AG09319 (cell line): ENCODE measurements around the gene RABEP2.
A peak's percentile ranks its signal among the peaks of the same experiment; 100 is the strongest.
"Not testable (repeated sequence)": the region's sequence is repeated elsewhere in the genome, so short reads cannot be mapped to it uniquely, and the experiment has no call there.

Source experiments
- DNase-seq: peaks from one replicate; pipeline ENCODE4 v3.0.0-alpha.2; 2010; ENCODE audit warnings: low read depth; ENCODE audit errors: extremely low read depth
- TF ChIP-seq, protein P1 (sequence below): IDR thresholded peaks from 2 replicates; pipeline ENCODE4 v1.5.1; 2011; ENCODE audit warnings: low read depth, mild to moderate bottlenecking, inconsistent platforms, low read length, moderate library complexity

RABEP2 gene

DNA sequence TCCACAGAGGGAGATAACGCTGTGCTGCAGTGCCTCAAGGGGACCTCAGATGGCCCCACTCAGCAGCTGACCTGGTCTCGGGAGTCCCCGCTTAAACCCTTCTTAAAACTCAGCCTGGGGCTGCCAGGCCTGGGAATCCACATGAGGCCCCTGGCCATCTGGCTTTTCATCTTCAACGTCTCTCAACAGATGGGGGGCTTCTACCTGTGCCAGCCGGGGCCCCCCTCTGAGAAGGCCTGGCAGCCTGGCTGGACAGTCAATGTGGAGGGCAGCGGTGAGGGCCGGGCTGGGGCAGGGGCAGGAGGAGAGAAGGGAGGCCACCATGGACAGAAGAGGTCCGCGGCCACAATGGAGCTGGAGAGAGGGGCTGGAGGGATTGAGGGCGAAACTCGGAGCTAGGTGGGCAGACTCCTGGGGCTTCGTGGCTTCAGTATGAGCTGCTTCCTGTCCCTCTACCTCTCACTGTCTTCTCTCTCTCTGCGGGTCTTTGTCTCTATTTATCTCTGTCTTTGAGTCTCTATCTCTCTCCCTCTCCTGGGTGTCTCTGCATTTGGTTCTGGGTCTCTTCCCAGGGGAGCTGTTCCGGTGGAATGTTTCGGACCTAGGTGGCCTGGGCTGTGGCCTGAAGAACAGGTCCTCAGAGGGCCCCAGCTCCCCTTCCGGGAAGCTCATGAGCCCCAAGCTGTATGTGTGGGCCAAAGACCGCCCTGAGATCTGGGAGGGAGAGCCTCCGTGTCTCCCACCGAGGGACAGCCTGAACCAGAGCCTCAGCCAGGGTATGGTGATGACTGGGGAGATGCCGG is 7.5 kb upstream of the RABEP2 start:
- no peak for DNase-seq
- TF ChIP-seq, protein P1, sequence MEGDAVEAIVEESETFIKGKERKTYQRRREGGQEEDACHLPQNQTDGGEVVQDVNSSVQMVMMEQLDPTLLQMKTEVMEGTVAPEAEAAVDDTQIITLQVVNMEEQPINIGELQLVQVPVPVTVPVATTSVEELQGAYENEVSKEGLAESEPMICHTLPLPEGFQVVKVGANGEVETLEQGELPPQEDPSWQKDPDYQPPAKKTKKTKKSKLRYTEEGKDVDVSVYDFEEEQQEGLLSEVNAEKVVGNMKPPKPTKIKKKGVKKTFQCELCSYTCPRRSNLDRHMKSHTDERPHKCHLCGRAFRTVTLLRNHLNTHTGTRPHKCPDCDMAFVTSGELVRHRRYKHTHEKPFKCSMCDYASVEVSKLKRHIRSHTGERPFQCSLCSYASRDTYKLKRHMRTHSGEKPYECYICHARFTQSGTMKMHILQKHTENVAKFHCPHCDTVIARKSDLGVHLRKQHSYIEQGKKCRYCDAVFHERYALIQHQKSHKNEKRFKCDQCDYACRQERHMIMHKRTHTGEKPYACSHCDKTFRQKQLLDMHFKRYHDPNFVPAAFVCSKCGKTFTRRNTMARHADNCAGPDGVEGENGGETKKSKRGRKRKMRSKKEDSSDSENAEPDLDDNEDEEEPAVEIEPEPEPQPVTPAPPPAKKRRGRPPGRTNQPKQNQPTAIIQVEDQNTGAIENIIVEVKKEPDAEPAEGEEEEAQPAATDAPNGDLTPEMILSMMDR: no peak

DNA sequence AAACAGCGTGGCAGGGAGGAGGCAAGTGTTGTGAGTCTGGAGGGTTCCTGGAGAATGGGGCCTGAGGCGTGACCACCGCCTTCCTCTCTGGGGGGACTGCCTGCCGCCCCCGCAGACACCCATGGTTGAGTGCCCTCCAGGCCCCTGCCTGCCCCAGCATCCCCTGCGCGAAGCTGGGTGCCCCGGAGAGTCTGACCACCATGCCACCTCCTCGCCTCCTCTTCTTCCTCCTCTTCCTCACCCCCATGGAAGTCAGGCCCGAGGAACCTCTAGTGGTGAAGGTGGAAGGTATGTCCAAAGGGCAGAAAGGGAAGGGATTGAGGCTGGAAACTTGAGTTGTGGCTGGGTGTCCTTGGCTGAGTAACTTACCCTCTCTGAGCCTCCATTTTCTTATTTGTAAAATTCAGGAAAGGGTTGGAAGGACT is 6.8 kb upstream of the RABEP2 start, which contains the start of gene CD19:
CD19 (plus strand) TSS at position 171 of the 425 bp plus-strand sequence; CDS start at position 201, 30 bp downstream.
- no peak for DNase-seq
- TF ChIP-seq, protein P1: no peak

DNA sequence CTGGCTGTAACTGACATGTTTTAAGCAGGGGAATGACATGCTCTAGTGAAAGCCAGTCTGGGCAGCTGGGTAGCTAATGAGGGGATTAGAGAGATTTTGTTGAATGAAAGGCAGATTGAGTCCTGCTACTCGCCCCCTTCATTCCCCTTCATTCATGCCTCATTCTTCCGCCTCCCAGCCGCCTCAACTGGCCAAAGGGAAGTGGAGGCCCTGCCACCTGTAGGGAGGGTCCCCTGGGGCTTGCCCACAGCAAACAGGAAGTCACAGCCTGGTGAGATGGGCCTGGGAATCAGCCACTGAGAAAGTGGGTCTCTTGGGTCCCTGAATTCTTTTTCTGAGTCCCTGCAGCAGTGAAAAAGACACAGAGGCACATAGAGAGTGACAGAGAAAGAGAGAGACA is 5.6 kb upstream of the RABEP2 start:
- DNase-seq: no peak
- TF ChIP-seq, protein P1: no peak

DNA sequence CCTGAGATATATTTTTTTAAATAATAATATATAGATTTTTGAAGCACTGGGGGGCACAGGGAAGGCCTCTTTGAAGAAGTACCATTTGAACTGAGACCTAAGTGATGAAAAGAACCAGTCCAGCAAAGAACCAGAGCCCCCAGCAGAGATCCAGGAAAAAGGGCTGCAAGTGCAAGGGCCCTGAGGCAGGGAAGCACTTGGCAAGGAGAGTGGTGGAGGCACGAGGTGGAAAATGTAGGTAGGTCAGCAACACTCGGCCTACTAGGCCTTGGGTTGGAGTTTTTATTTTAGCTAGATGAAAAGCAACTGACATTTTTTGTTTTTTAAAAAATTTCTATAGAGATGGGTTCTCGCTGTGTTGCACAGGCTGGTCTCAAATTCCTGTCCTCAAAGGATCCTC is 5.2 kb upstream of the RABEP2 start:
- no peak for DNase-seq
- TF ChIP-seq, protein P1: no peak

DNA sequence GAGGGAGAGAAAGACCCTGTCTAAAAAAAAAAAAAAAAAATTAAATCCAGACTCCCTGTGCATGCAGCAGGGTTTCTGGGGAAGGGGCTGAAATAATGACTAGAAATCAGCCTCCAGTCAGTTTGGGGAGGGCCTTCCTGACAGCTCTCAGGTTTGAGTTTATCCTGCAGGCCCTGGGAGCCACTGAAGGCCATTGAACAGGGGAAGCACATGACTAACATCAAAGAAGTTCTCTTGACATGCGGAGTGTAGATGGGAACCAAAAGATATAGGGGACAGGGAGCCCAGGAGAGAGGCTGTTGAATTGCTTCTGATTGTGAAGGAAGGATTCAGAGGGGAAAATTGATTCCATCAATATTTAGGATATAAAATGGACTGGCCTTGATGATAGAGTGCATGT is 2.8 kb upstream of the RABEP2 start:
- TF ChIP-seq, protein P1: no peak
- no peak for DNase-seq

DNA sequence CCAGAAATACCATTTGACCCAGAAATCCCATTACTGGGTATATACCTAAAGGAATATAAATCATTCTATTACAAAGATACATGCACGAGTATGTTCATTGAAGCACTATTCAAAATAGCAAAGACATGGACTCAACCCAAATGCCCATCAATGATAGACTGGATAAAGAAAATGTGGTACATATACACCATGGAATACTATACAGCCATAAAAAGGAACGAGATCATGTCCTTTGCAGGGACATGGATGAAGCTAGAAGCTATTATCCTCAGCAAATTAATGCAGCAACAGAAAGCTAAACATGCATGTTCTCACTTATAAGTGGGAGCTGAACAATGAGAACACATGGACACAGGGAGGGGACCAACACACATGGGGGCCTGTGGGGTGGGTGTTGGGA is 1.2 kb upstream of the RABEP2 start:
- DNase-seq: not testable (repeated sequence)

DNA sequence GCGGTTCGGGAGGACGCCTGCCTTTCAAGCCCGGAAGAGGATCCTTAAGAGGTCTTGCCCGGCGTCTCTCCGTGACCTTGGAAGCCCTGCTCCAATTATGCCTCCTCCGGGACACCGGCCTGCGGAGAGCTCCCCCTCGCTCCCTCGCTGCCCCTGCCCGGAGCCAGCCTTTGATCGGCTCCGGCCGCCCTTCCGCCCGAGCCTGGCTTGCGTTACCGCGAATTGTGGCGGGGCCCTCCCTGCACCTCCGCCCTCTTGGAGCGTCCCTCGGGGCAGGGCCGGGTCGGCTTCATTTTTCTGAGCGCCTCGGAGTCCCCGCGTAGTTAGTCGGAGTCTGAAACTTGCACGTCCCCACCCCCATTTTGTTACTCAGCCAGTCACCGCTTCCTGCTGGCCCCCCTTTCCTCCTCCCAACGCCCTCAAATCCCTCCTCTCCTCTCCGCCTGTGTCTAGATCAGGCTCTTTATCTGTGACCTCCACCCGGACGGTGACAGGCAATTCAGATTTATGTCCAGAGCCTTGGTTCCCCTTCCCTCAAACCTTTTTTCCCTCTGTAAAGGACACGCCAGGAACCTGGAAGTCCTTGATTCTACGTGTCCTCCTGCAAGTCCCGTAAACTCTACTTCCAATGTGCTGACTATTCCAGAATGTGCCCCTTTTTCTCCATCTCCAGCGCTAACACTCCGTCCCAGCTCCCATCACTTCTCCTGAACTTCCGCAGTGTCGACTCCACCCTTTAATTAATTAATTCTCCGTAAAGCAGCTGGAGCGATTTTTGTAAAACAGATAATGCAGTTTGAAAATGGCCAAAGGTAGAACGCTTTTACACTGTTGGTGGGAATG is 569 bp upstream of the RABEP2 start:
- peak; percentile 55 for DNase-seq
- TF ChIP-seq, protein P1: no peak
